Ammon's horn (tissue), 1 donor: Measurements from ENCODE around the gene STX4.

Experiments
- DNase-seq: peaks from one replicate; pipeline ENCODE4 v3.0.0-alpha.2; 2016; ENCODE audit warnings: low spot score

Gene STX4

GRCh38 chr16:31032736-31033708 lies at the start of gene STX4:
Gene STX4, plus strand, starts transcription at chr16:31033558. Its CDS starts 248 bp downstream, at chr16:31033806.
- DNase-seq: peak; percentile 99

- no peak for DNase-seq
Measured at GRCh38 chr16:30983898-30984610, 49.3 kb upstream of the STX4 start.

GRCh38 chr16:30984669-30985400 lies 48.5 kb upstream of the STX4 start, which contains the start of gene HSD3B7:
Gene HSD3B7, plus strand, starts transcription at chr16:30985207. Its CDS starts 452 bp downstream, at chr16:30985659.
- peak; percentile 75 for DNase-seq

GRCh38 chr16:30985401-30986128 lies 47.8 kb upstream of the STX4 start:
- DNase-seq: no peak

GRCh38 chr16:30986129-30986991 lies 47.0 kb upstream of the STX4 start:
- no peak for DNase-seq

- no peak for DNase-seq
Measured at GRCh38 chr16:30987581-30988190, 45.7 kb upstream of the STX4 start.

- DNase-seq: no peak
Measured at GRCh38 chr16:30989469-30990047, 43.8 kb upstream of the STX4 start.

- no peak for DNase-seq
Measured at GRCh38 chr16:30990105-30990504, 43.3 kb upstream of the STX4 start.

- DNase-seq: no peak
Measured at GRCh38 chr16:30991052-30991451, 42.3 kb upstream of the STX4 start.

- DNase-seq: no peak
Measured at GRCh38 chr16:30992276-30992780, 41.0 kb upstream of the STX4 start.

- no peak for DNase-seq
Measured at GRCh38 chr16:30992931-30993816, 40.2 kb upstream of the STX4 start.

- no peak for DNase-seq
Measured at GRCh38 chr16:30995927-30996323, 37.4 kb upstream of the STX4 start.

- DNase-seq: no peak
Measured at GRCh38 chr16:30996324-30996984, 36.9 kb upstream of the STX4 start.

GRCh38 chr16:30996985-30997724 lies 36.2 kb upstream of the STX4 start:
- peak; percentile 35 for DNase-seq

- DNase-seq: no peak
Measured at GRCh38 chr16:30997725-30998711, 35.3 kb upstream of the STX4 start.
